HG03159 (cell line): ENCODE results near the gene RPGRIP1L.

Experiments
- ATAC-seq: cut with Tn5 transposase; IDR thresholded peaks from one replicate; pipeline ENCODE4 v1.9.1; 2021; ENCODE audit warnings: mild to moderate bottlenecking, moderate library complexity; ENCODE audit not compliant: unreplicated experiment

Gene RPGRIP1L

DNA sequence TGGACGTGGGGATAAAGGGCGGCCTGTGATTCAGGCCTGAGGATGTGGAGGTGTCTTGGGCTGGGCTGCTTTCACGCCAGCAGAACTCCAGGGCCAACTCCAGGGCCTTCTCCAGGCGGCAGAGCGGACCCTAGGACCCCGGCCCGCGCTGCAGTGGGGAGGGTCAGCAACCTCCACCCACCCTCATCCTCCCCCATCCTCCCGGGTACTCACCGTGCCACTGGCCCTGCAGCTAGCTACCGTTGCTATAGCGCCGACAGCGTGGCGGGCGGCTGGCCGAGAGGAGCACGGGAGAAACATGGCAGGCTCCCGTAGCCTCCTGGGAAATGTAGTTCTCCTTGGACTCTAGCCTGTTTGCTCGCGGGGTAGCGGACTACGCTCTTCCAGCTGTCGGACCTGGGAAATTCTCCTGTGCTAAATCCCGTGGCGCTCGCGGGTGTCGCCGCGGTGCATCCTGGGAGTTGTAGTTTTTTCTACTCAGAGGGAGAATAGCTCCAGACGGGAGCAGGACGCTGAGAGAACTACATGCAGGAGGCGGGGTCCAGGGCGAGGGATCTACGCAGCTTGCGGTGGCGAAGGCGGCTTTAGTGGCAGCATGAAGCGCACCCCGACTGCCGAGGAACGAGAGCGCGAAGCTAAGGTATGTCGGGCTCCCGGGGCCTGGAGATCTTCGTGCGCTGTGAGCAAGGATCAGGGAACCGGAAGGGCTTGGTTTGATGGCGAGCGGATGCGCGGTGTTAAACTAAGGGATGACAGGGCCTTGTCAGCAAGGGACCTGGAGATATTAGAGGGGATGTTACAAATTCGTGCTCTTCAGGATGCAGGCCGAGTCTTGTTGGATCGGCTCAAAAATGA, at the start of gene RPGRIP1L, which contains the start of gene FTO:
TSS of gene RPGRIP1L (minus strand) at position 270 of the 855 bp plus-strand sequence. CDS start 3,136 bp downstream, outside the sequence.
TSS of gene FTO (plus strand) at position 567 of the 855 bp plus-strand sequence.
- peak; percentile 98 for ATAC-seq

DNA sequence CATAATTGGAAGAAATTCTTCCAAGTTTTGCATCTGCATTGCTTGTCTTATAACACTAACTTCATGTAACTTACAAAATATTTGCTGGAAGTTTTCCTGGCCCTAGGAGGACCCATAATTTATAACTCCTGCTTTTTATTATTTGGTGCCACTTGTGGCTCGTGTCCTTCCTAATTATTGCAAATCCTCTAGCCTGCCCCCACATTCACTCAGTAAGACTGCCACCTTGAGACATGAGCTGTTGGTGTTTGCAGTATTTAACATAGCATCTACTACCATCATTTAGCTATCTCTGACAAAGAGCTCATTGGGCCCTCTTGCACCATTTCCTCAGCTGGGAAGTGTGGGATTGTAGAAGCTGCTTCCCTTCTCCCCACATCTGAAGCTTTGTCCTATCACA, 49.8 kb upstream of the RPGRIP1L start:
- ATAC-seq: no peak

DNA sequence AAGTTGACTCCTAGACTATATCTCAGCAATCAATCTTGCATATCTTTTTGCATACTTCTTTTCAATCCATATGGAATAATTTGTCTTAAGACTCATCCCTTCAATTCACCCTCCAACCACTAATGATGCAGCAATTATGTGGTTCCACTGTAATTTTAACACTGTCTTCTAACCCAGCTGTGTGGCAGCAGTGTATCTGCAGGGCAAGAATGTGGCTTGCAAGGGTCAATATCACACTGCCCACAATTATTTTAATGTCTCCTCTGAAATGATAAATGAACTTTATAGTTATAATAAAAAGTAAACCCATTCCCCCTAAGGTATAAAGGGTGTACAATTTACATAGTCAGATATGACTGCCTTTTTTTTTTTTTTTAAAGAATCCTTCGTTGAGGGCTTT, 48.9 kb upstream of the RPGRIP1L start:
- no peak for ATAC-seq

DNA sequence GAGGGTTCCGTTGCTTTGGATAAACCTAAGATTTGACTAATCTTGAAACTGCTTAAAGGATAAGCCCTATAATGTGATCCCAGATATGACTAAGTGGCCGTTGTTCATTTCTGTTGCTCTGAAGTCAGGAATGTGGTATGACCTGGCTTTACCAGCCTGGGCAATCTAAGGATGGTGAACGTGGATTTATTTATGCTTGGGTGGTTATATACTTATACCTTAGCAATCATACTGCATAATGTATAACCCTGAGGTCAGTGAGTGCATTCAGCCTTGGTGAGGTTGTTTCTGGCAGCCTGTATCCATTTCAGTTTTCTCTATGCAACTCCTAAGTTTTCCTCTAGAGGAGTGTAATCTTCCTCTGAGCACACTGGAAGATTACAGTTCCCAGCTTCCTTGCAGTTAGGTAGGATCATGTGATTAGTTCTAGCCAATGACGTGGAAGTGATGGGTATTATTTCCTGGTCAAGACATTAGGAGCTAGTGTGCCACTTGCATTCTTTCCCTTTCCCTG, 42.2 kb upstream of the RPGRIP1L start:
- ATAC-seq: no peak

DNA sequence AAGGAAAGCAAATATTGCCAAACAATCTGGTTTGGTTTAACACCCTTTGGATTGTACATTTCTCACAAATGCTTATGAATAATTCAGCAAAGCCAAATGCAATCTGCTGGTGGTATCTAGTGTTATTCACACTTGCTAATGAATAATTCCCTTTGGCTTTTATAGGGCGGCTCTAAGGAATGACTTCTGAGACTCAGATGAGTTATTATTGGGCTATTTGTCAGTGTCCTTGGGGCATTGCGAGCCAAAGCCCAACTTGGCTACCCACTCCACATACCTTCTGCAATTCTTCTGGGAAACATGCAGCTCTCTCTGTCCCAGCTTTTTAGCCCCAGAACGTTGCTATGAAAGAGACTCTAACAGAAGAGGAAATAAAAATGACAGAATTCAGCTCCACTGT, 41.4 kb upstream of the RPGRIP1L start:
- ATAC-seq: no peak

DNA sequence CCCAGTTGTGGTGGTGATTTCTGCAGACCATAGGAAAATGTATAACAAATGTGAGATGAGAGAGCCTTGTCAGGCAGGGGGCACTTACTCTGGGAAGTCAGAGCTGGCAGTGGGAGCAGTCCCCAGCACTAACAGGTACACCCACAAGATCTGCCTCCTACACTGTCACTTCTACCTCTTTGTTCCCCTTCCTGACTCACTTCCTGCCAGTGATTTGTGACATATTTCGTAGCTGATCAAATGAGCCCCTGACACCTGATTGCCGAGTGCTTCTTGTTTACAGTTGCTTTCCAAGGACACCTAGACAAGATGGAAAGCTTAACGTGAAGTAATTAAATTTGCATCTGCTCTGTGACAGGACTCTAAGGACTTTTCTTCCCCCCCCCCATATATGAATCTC, 40.8 kb upstream of the RPGRIP1L start:
- no peak for ATAC-seq

DNA sequence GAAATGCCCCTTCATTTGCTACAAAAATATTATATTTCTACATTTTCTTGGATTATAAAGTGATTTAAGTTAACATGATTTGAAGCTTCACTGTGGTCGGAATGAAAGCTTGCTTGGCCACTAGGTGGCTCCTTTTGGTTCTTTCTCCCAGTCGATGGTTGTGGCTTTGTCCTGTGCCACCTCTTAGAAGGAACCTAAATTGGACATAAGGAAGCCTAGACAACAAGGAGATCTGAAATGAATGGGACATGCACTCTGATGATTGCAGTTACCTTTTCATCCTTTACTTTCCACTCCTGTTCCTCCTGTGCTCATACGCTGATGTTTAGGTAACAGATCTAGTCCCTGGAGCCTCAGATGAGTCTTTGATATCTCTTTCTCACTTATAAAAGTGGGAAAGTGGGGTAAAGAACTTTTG, 39.5 kb upstream of the RPGRIP1L start:
- no peak for ATAC-seq

DNA sequence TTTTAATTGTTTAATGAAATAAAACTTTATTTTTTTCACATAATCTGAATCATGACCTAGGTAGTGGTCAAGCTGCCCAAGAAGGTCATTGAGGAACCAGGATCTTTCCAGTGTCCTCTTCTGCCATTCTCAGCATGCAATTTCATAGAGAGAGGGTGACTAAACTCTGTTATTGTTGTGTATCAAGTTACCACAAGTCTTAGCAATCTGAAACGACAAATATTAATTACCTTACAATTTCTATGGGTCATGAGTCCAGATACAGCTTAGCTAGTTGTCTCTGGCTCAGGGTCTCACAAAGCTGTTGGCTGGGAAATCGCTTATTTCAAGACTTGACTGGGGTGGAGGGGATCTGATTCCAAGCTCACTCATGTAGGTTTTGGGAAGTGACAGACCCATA, 37.9 kb upstream of the RPGRIP1L start:
- no peak for ATAC-seq

DNA sequence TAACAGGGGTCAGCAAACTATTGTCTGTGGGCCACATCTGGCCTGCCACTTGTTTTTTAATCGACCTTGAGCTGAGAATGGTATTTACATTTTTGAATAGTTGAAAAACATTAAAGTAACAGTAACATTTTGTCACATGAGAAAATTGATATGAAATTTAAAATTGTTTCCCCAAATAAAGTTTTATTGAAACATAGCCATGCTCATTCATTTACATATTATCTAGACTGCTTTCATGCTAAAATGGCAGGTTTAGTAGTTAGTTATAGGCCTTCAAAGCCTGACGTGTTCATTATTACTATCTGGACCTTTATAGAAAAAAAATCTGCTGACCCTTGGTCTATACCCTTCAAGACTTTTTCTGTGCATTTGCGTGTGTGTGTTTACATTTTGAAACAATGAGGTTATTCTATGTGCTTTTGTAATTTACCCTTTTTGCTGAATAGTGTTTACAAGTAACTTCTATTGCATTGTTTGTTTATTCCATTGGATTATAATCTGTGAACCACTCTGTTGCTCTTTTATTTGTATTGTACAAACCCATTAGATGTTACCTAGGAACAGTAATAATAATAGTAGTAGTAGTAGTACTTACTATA, 37.4 kb upstream of the RPGRIP1L start:
- ATAC-seq: no peak

DNA sequence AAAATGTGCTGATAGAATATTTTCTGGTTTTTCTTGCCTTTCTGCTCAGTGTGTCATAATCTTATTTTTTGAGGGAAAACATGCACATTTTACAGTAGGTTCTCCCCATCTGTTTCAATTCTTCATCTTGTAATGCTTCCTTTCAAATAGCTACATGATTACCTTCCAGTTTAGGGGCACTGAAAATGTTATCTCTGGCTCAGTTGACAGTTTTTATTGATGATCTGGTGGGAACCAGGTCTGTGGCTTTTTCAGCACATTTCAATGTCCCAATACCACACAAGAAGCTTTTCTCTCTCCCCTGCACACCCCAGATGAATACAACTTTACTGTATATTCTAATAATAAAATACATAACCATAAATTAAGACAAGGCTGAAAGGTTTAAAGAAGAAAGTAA, 36.8 kb upstream of the RPGRIP1L start:
- no peak for ATAC-seq

DNA sequence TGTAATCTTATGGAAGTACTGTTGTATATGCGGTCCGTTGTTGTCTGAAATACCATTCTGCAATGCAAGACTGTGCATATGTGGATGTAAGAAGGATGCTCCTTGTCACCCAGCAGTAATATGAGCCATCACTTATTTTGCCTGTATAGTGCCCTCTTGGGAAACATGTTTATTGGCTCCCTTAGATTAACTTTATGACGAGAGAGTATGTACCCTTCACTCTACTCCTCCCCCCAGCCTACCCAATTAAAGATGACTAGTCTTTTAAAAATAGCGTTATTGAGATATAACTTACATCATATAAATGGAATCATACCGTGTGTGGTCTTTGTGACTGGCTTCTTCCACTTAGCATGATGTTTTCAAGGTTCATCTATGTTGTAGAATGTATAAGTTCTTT, 33.9 kb upstream of the RPGRIP1L start:
- no peak for ATAC-seq

DNA sequence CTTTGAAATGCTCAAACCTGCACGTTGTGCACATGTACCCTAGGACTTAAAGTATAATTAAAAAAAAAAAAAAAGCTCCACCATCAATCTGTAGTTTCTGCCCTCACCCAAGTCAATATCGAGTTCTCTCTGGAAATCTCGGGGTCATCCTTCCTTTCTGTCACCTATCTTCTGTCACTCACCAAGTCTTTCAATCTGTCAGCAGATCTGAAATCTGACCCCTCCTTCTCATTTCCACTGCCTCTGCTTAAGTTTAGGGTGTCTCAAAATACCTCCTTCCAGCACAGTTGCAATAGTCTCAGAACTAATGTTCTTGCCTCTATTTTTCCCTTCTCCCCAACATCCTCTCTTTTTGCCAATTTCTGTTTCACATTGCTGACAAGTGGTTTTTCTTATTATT, 32.6 kb upstream of the RPGRIP1L start:
- ATAC-seq: no peak

DNA sequence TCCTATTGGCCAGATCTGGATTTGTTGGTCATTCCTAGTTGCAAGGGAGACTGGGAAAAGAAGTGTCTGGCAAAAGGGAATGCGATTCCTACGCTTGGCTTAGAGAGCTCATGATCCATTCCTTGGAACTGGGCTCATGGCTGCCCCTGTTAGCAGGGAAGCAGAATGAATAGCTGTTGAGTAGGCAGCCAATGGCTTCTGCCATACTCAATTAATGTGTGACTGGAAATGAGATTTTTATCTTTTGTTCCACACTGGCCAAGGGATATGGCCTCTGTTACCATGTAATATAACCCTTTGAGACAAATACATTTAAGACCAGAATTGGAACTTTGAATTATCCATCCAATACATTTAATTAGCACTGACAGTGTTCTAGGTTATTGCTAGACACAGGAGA, 31.2 kb upstream of the RPGRIP1L start:
- no peak for ATAC-seq

DNA sequence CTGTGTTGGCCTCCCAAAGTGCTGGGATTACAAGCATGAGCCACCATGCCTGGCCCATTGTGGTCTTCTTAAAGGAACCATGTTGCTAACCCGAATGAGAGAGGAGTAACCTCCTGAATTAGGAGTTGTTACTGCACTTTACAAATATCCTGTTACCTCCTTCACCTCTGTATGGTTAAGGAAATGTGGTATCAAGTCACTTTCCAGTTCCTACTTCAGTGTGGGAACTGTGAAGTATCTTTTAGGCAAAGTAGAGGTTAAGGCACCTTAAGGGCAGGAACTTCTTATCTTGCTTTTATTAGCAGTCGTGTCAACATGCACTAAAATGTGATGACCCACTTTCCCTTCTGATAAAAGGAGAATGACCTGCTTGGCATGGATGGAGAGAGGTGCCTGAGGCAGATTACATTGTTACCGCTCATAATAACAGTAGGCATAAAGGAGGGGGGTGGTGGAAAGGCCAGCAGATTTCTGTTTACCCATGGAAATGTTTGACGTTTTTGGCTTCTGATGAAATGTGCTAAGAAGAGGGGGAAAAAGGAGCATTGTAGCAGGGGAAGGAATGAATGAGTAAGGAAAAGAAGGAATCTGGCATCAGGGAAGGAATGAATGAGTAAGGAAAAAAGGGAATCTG, 28.8 kb upstream of the RPGRIP1L start:
- ATAC-seq: no peak

DNA sequence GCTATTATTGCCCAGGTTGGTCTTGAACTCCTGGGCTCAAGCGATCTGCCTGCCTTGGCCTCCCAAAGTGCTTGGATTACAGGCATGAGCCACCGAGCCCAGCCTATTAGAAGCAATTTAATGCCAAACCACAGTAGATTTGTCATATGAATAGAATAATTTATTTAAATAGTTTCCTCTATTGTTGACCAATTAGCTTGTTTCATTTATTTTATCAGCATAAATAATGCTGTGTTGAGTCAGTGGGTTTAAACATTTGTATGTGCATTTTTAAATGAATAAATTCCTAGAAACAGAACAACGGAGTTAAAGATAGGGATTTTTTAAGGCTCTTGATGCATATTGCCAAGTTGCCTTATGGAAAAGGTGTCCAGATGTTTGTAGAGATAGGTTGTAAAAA, 27.0 kb upstream of the RPGRIP1L start:
- no peak for ATAC-seq

DNA sequence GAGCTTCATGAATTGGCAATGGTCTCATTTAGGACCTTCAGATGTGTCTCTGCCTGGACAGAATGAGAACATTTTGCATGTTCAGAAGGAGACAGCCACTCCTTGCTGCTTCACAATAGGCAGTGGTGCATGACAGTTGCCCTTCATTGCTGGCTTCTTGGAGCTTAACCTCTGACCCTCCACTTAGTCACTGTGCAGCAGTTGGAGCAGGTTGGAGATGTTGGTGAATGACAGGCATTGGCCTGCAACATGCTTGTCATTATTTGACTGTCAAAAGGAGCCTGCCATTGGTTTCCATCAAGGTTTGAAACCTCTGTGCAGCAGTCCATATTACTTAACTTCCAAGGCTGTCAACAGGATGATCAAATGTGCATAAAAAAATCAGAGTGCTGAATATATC, 23.0 kb upstream of the RPGRIP1L start:
- ATAC-seq: no peak

DNA sequence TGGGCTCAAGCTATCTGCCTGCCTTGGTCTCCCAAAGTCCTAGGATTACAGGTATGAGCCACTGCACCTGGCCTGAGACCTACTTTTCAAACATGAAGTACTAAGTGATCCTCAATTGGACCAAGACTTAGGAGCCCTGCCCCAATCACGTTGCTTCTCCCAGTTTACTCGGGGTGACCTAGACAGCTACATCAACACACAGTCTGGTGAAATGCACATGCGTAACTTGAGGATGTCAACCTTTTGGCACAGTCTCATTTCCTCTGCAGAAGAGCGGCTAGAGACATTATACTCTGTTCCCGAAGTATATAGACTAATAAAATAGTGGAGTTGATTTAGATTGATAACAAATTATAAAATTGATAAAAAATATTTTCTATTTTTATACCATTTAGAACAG, 17.4 kb upstream of the RPGRIP1L start:
- ATAC-seq: no peak

DNA sequence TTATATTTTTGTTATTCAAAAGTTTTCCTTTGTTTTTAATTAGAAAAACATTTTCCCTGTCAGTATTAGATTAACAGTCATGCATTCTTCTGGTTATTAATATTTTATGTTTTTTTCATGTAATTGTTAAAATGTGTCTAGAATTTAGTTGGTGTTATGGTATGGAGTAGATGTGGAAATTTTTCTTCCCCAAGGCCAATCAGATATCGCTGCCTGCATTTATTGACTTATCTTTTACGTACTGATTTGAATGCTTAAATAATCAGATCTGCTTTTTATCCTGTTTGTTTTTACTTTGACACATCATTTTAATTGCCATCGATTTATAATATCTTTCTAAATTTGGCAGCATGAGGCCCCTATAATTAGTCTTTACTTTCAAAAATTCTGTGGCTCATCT, 13.9 kb upstream of the RPGRIP1L start:
- no peak for ATAC-seq

DNA sequence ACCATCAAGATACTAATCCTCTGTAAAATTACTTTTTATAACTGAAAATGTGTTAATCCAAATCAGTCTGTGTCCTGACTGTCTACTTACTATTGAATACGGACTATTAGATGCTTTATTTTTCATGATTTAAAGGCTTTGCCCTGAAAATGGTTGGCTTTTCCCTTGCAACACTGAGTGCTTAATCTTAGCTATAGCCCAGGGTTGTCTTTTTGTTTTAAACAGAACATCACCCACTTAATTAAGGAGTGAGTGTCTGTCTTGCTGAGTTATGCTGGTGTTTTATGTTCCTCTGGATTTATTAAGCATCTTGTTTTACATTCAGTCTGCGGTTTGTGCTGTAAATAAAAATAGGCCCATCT, 11.3 kb upstream of the RPGRIP1L start:
- ATAC-seq: no peak

DNA sequence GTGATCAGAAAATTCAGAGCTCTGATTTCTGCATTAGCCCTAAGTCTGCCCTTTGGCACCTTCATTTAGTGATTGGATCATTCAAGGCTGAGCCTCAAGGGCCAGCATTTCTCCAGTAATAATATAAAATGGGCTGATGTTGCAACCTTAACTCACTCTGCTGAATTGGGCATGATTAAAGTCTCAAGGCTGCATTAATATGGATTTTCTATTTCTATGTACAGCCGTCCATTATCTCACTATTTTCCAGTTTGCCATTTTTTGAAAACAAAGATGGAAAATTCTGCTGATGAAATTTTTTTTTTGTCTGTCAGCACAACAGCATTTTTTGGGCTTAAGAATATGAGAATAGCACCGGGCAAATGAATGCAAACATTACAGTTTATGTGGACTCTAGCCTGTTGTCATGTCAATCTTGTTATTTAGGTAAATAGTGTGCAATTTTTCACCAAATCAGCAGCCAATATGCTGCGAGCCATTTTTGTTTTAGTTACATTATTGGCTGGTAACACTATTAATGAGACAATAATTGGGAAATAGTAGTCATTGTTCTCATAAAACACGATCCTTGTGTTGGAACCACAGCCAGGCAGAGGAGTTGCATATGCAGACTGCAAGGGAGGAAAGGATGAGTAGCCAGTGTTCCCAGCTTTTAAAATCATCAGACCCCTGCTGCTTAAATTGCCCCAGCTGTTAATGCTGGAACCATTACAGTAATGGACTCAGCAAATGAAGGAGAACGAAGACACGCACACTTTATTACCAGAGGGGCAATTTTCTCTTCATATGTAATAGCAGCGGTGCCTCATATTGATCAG, 10.8 kb upstream of the RPGRIP1L start:
- no peak for ATAC-seq
